RWPE2 (cell line): Measurements from ENCODE around the gene ZFR2.
A peak's percentile ranks its signal among the peaks of the same experiment; 100 is the strongest.

ENCODE experiments used
- ATAC-seq: fragments of 200-7000 bp; cut with Tn5 transposase; 3 replicates; pipeline ENCODE4 v1.9.1; 2021; ENCODE audit warnings: low read depth
- DNase-seq: peaks from one replicate; pipeline ENCODE4 v3.0.0-alpha.2; 2020; ENCODE audit warnings: low spot score
- H3K27ac ChIP-seq: fragments of 450-650 bp; 2 replicates; pipeline ENCODE4 v1.5.1; 2017; ENCODE audit warnings: mild to moderate bottlenecking; ENCODE audit not compliant: poor library complexity, severe bottlenecking
- H3K27me3 ChIP-seq: fragments of 250-450 bp; sonication (Bioruptor Pico); 2 replicates; pipeline ENCODE4 v1.5.1; 2021; ENCODE audit warnings: mild to moderate bottlenecking, moderate library complexity; ENCODE audit not compliant: insufficient read depth, poor library complexity, severe bottlenecking
- H3K36me3 ChIP-seq: fragments of 250-450 bp; sonication (Bioruptor Pico); 2 replicates; pipeline ENCODE4 v1.5.1; 2020; ENCODE audit warnings: low read depth, mild to moderate bottlenecking, moderate library complexity
- H3K4me1 ChIP-seq: fragments of 250-450 bp; sonication (Bioruptor Pico); 2 replicates; pipeline ENCODE4 v1.5.1; 2021; ENCODE audit warnings: mild to moderate bottlenecking, moderate library complexity; ENCODE audit not compliant: insufficient read depth, poor library complexity, severe bottlenecking
- H3K4me3 ChIP-seq: fragments of 250-450 bp; sonication (Bioruptor Pico); 2 replicates; pipeline ENCODE4 v1.5.1; 2021; ENCODE audit warnings: mild to moderate bottlenecking, moderate library complexity; ENCODE audit not compliant: severe bottlenecking
- H3K9me3 ChIP-seq: fragments of 250-450 bp; sonication (Bioruptor Pico); 2 replicates; pipeline ENCODE4 v1.5.1; 2021; ENCODE audit warnings: mild to moderate bottlenecking, moderate library complexity; ENCODE audit not compliant: severe bottlenecking
- TF ChIP-seq, protein P1 (sequence below): fragments of 450-650 bp; IDR thresholded peaks from one replicate; pipeline ENCODE4 v1.5.1; 2017; ENCODE audit warnings: mild to moderate bottlenecking, moderate library complexity; ENCODE audit not compliant: poor library complexity, severe bottlenecking

The ZFR2 gene

DNA sequence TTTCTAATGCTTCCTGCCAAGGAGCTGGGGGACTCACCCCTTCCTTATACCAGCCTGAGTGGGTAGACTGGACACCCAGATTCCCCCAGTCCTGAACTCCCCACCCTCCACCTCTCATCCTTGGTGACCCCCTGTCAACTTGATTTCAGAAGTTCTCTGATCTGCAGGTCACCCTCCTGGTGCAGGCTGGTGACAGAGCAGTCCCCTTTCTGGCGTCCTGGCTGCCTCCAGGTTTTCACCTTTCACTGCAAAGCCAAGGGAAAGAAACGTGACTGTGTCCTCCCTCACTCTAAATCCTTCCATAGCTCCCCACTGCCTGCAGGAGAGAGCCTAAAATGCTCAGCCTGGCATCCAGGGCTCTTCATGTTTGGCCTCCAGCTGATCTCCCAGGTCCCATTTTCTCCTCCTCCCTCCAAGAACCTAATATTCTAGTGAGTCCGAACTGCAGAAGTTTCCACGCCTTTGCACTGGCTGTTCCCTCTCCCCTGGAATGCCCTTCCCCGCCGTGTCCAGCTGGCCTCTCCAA is 78.6 kb downstream of the ZFR2 start:
- DNase-seq (no peak), ATAC-seq (no peak)
- TF ChIP-seq, protein P1, sequence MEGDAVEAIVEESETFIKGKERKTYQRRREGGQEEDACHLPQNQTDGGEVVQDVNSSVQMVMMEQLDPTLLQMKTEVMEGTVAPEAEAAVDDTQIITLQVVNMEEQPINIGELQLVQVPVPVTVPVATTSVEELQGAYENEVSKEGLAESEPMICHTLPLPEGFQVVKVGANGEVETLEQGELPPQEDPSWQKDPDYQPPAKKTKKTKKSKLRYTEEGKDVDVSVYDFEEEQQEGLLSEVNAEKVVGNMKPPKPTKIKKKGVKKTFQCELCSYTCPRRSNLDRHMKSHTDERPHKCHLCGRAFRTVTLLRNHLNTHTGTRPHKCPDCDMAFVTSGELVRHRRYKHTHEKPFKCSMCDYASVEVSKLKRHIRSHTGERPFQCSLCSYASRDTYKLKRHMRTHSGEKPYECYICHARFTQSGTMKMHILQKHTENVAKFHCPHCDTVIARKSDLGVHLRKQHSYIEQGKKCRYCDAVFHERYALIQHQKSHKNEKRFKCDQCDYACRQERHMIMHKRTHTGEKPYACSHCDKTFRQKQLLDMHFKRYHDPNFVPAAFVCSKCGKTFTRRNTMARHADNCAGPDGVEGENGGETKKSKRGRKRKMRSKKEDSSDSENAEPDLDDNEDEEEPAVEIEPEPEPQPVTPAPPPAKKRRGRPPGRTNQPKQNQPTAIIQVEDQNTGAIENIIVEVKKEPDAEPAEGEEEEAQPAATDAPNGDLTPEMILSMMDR = no peak

DNA sequence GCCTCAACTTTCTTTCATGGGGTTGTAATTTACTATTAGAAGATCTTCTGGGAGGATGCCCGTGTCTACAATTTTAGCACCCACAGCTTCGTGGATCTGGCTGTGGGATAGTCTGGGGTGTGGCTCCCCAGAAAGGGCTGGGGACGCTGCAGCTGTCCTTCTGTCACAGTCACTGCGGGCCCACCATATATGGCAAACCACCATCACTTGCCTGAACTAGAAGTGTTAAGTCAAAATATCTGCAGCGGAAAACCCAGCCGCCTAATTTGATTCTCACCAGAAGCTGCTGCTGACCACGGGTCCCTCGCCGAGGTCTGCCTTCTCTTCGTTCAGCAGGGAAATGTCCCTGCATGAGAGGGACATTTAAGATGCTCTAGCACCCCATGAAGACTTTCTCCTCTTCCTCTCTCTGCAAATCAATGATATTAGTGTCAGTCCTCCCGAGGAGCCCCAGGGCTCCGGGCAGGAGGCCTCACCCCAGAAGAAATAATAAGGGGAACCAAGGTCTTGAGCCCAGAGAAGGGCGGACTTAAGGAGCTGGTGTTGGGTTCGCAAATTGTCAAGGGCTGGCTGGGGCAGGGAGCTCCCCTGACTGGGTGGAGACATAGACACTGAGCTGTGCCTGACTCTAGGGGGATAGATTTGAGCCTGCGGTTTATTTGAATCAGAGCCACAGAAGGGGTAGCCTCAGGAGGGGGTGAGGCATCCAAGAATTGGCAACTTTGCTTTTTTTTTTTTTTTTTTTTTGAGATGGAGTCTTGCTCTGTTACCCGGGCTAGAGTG is 79.7 kb downstream of the ZFR2 start:
- Histone ChIP-seq H3K36me3 (no peaks in the 10 kb centered on the region), H3K27ac (no peak overlapping the region), H3K4me3 (no peak overlapping the region), H3K27me3 (peaks cover 10% of the 10 kb centered on the region), H3K9me3 (no peaks in the 10 kb centered on the region), H3K4me1 (no peaks in the 10 kb centered on the region)
- DNase-seq (no peak), ATAC-seq (no peak)
- TF ChIP-seq, protein P1 = no peak

More for the DNA sequence above, 78.6 kb downstream of the ZFR2 start:
- Histone ChIP-seq H3K4me1 (no peaks in the 10 kb centered on the region), H3K27me3 (peaks cover 9% of the 10 kb centered on the region), H3K27ac (no peak overlapping the region), H3K36me3 (no peaks in the 10 kb centered on the region), H3K9me3 (no peaks in the 10 kb centered on the region), H3K4me3 (no peak overlapping the region)

GRCh38 chr19:3785938-3786824 is 82.7 kb downstream of the ZFR2 start, which contains the start of gene MATK:
Gene MATK (minus strand): TSS chr19:3786381. CDS start chr19:3785135, 1,246 bp downstream.
- Histone ChIP-seq H3K4me1 (no peaks in the 10 kb centered on the region), H3K27me3 (peaks cover 10% of the 10 kb centered on the region), H3K9me3 (peaks cover 7% of the 10 kb centered on the region), H3K27ac (no peak within 1 kb of the TSS), H3K4me3 (peak within 1 kb of the TSS; percentile 37), H3K36me3 (no peaks in the 10 kb centered on the region)
- TF ChIP-seq, protein P1 = no peak
- ATAC-seq = 0 out of 3 replicates have a peak, but pooled peaks have one; percentile 7
- DNase-seq = no peak

DNA sequence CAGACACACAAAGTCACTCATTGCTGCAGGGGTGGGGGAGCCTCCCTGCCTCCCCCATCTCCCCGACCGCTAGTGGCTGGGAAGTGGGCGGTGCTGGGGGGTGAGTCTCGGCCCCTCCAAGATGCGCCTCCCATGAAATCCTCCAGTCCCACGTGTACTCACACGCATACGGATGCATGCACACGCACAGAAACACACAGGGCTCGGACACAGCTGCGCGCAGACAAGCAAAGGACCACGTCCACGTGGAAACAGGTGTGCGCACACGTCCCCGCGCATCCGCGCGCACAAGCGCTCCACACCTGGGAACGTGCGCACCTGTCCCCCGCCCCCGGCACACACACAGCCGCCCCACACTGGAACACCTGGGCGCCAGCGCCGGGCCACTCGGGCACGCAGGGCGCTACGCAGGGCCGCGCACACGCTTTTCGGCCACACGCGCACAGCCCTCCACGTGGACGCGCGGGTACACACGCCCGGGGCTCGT is 83.3 kb downstream of the ZFR2 start:
- DNase-seq (peak; percentile 34), ATAC-seq (peak; percentile 40; the same call in 2 of the 3 replicates)
- no peaks in the 10 kb centered on the region for H3K4me1 ChIP-seq
- peaks cover 7% of the 10 kb centered on the region for H3K9me3 ChIP-seq
- H3K4me3 ChIP-seq = peak overlapping the region; percentile 37
- peaks cover 10% of the 10 kb centered on the region for H3K27me3 ChIP-seq
- H3K36me3 ChIP-seq = no peaks in the 10 kb centered on the region
- no peak overlapping the region for H3K27ac ChIP-seq
- TF ChIP-seq, protein P1 = no peak
